Measurements from ENCODE around the gene ZNF331. TPM values are rescaled to one million over a fixed set of nuclear protein-coding genes. Genes with fewer than 3 reads are reported as not detected.

ZNF331 gene
- total RNA-seq, 2 experiments from 2014 or later = 16.2 to 23.7 TPM

DNA sequence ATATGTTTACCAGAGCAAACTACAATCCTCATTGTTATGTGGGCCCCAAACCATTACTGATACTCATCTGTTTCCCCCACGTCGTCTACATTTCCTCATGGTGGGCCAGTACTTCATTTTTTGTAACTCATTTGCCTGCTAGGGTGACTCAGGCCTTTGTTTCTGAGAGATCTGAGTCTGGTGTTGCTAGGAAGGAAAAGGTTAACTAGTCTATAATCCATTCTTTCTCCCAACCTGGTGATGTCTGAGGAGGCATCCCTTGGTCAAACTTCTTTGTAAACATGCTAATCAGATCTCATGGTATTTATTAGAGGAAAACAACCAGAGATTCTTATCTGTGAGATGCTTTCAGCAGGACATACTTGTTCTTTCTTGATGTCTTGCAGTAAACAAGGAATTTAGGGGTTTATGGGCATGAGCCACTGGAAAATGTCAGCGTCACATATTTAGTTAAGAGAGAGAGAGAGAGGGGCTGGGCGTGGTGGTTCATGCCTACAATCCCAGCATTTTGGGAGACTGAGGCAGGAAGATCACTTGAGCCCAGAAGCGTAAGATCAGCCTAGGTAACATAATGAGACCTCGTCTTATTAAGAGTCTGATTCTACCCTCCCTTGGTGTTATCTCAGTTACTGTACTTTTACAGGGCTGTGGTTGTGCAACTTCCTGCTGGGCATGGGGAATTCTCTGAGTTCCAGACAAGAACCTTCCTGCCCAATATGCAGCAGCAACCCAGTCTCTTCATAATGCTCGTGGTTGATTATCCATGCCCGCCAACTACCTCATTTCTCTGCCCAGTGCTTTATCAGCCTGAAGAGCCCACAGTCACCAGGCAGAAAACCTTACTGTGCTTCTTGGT lies 84.2 kb downstream of the ZNF331 start:
- Histone ChIP-seq H3K4me1 (ENCODE audit: insufficient read depth, low read length, poor library complexity, severe bottlenecking) (no peaks in the 10 kb centered on the region), H3K9me2 (ENCODE audit: insufficient read depth, low read length) (no peaks in the 10 kb centered on the region), H3K36me3 (ENCODE audit: insufficient read depth, low read length) (no peaks in the 10 kb centered on the region), H3K4me3 (ENCODE audit: low read depth, low read length, poor library complexity, severe bottlenecking) (no peak overlapping the region), H2AFZ (ENCODE audit: low read length) (no peak overlapping the region), H3K4me2 (ENCODE audit: low read length) (no peak overlapping the region), H3K27ac (ENCODE audit: low read depth, low read length, poor library complexity, severe bottlenecking) (no peak overlapping the region), H3K9me3 (ENCODE audit: low read length) (no peaks in the 10 kb centered on the region), H4K20me1 (ENCODE audit: insufficient read depth, low read length) (no peaks in the 10 kb centered on the region), H3K79me2 (ENCODE audit: insufficient read depth, low read depth, low read length) (no peaks in the 10 kb centered on the region)
- no peak for TF ChIP-seq EZH2phosphoT487 (IDR thresholded peaks at IDR 0.05; ENCODE audit: borderline replicate concordance, low read depth, low read length)
- no peak for TF ChIP-seq CTCF (conservative IDR thresholded peaks at IDR 0.05; ENCODE audit: low read length)
- intact Hi-C loops (cut with micrococcal nuclease; ENCODE audit: unreplicated experiment) = no loop called here
- POLR2A ChIA-PET = no interaction called here
- BruUV-seq (replicated peaks) = no TSS peak
- CTCF ChIA-PET (ENCODE audit: unreplicated experiment) = no interaction called here
- DNase-seq (ENCODE audit: low spot score) = no peak

- no peak overlapping the region for H2AFZ ChIP-seq (ENCODE audit: low read length)
- no peaks in the 10 kb centered on the region for H4K20me1 ChIP-seq (ENCODE audit: insufficient read depth, low read length)
- no peaks in the 10 kb centered on the region for H3K9me2 ChIP-seq (ENCODE audit: insufficient read depth, low read length)
- intact Hi-C loops (cut with micrococcal nuclease; ENCODE audit: unreplicated experiment) = no loop called here
- no peaks in the 10 kb centered on the region for H3K9me3 ChIP-seq (ENCODE audit: low read length)
- BruUV-seq (replicated peaks) = no TSS peak
- ChIA-PET CTCF (ENCODE audit: unreplicated experiment) (no interaction called here), POLR2A (interaction anchor here (0.7 kb wide), 1 partner anchor 383 kb away, joined by 3 read pairs; no protein-coding TSS in a partner anchor)
- no peak overlapping the region for H3K27ac ChIP-seq (ENCODE audit: low read depth, low read length, poor library complexity, severe bottlenecking)
- H3K36me3 ChIP-seq (ENCODE audit: insufficient read depth, low read length) = no peaks in the 10 kb centered on the region
- H3K4me3 ChIP-seq (ENCODE audit: low read depth, low read length, poor library complexity, severe bottlenecking) = no peak overlapping the region
- H3K79me2 ChIP-seq (ENCODE audit: insufficient read depth, low read depth, low read length) = no peaks in the 10 kb centered on the region
- H3K4me2 ChIP-seq (ENCODE audit: low read length) = no peak overlapping the region
- no peaks in the 10 kb centered on the region for H3K4me1 ChIP-seq (ENCODE audit: insufficient read depth, low read length, poor library complexity, severe bottlenecking)
- no peak for DNase-seq (ENCODE audit: low spot score)
- no peak for TF ChIP-seq CTCF (conservative IDR thresholded peaks at IDR 0.05; ENCODE audit: low read length)
- no peak for TF ChIP-seq EZH2phosphoT487 (IDR thresholded peaks at IDR 0.05; ENCODE audit: borderline replicate concordance, low read depth, low read length)
These were observed 87.0 kb downstream of the ZNF331 start for GRCh38 chr19:53624771-53625545.

Measured in OCI-LY7 (cell line).